Measurements from ENCODE around the gene OSBPL5.

GRCh38 chr11:3085052-3085451 is 80.1 kb downstream of the OSBPL5 start:
- no peak for TF ChIP-seq CTCF (IDR thresholded peaks at IDR 0.05)
- no peak for TF ChIP-seq POLR2A (IDR thresholded peaks at IDR 0.05)

Measured in uterus (tissue), 2 donors.